Measurements from ENCODE around the gene LRRC8B. TPM values are rescaled to one million over a fixed set of nuclear protein-coding genes. Genes with fewer than 3 reads are reported as not detected.

LRRC8B gene
- total and polyA plus RNA-seq, 9 of the 15 experiments (the other 6 are each of a cell fraction or from before 2014, with no cell fraction given), result 4.3 to 43.7 (median 14.4) TPM

DNA sequence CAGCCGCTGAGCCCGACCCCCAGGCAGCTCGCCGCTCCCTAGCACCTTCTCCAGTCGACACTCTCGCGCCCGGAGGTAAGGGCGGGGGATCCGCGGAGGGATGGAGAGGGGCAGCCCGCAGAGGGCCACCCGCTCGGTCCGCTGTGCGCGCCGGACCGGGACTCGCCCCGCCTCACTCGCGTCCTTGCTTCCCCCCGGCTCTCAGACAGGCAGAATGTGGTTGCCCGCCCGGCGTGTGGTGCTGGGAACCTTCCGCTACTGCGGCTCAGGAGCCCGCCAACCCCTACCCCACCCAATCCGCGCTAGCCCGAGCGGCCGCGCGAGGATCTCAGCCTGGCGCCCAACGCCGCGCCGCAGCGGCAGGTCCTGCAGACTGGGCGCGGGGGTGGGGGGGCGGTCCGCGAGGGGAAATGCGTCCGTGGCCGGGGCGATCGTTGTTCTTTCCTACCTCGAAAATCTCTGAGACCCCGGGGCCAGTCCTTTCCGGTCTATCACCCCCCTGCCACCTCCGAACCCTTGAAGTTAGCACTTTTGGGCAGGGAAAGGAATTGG lies 108.7 kb downstream of the LRRC8B start (continued):
- TF ChIP-seq, protein P1, sequence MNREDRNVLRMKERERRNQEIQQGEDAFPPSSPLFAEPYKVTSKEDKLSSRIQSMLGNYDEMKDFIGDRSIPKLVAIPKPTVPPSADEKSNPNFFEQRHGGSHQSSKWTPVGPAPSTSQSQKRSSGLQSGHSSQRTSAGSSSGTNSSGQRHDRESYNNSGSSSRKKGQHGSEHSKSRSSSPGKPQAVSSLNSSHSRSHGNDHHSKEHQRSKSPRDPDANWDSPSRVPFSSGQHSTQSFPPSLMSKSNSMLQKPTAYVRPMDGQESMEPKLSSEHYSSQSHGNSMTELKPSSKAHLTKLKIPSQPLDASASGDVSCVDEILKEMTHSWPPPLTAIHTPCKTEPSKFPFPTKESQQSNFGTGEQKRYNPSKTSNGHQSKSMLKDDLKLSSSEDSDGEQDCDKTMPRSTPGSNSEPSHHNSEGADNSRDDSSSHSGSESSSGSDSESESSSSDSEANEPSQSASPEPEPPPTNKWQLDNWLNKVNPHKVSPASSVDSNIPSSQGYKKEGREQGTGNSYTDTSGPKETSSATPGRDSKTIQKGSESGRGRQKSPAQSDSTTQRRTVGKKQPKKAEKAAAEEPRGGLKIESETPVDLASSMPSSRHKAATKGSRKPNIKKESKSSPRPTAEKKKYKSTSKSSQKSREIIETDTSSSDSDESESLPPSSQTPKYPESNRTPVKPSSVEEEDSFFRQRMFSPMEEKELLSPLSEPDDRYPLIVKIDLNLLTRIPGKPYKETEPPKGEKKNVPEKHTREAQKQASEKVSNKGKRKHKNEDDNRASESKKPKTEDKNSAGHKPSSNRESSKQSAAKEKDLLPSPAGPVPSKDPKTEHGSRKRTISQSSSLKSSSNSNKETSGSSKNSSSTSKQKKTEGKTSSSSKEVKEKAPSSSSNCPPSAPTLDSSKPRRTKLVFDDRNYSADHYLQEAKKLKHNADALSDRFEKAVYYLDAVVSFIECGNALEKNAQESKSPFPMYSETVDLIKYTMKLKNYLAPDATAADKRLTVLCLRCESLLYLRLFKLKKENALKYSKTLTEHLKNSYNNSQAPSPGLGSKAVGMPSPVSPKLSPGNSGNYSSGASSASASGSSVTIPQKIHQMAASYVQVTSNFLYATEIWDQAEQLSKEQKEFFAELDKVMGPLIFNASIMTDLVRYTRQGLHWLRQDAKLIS (CRISPR knock-in tag; IDR thresholded peaks at IDR 0.05), result peak; percentile 92; the same call in 1 of the 2 replicates
- TF ChIP-seq GABPB1 (CRISPR knock-in tag; IDR thresholded peaks at IDR 0.05) (peak; percentile 56; the same call in 1 of the 2 replicates), CBX5 (IDR thresholded peaks at IDR 0.05; ENCODE audit: borderline replicate concordance, low read depth) (no peak), ZNF76 (CRISPR knock-in tag; IDR thresholded peaks at IDR 0.05; ENCODE audit: borderline replicate concordance) (no peak), ZNF224 (CRISPR knock-in tag; IDR thresholded peaks at IDR 0.05) (peak; percentile 73; the same call in 1 of the 2 replicates), CHD1 (IDR thresholded peaks at IDR 0.05; ENCODE audit: low read length) (peak; percentile 35), KHSRP (IDR thresholded peaks at IDR 0.05) (no peak), ELF2 (CRISPR knock-in tag; IDR thresholded peaks at IDR 0.05) (no peak), ZNF124 (CRISPR knock-in tag; IDR thresholded peaks at IDR 0.05) (no peak), SP1 (CRISPR knock-in tag; IDR thresholded peaks at IDR 0.05) (0 out of 2 replicates have a peak, but pooled peaks have one; percentile 16), RUNX1 (IDR thresholded peaks at IDR 0.05; ENCODE audit: low read depth) (no peak), TEAD2 (tag; IDR thresholded peaks at IDR 0.05) (no peak), FOXM1 (IDR thresholded peaks at IDR 0.05; ENCODE audit: low read depth) (no peak), FOXM1 (CRISPR knock-in tag; IDR thresholded peaks at IDR 0.05; ENCODE audit: low read depth) (peak; percentile 25; the same call in 1 of the 2 replicates)
- TF ChIP-seq, protein P2, sequence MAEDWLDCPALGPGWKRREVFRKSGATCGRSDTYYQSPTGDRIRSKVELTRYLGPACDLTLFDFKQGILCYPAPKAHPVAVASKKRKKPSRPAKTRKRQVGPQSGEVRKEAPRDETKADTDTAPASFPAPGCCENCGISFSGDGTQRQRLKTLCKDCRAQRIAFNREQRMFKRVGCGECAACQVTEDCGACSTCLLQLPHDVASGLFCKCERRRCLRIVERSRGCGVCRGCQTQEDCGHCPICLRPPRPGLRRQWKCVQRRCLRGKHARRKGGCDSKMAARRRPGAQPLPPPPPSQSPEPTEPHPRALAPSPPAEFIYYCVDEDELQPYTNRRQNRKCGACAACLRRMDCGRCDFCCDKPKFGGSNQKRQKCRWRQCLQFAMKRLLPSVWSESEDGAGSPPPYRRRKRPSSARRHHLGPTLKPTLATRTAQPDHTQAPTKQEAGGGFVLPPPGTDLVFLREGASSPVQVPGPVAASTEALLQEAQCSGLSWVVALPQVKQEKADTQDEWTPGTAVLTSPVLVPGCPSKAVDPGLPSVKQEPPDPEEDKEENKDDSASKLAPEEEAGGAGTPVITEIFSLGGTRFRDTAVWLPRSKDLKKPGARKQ (CRISPR knock-in tag; IDR thresholded peaks at IDR 0.05), result no peak
- TF ChIP-seq, protein P3, sequence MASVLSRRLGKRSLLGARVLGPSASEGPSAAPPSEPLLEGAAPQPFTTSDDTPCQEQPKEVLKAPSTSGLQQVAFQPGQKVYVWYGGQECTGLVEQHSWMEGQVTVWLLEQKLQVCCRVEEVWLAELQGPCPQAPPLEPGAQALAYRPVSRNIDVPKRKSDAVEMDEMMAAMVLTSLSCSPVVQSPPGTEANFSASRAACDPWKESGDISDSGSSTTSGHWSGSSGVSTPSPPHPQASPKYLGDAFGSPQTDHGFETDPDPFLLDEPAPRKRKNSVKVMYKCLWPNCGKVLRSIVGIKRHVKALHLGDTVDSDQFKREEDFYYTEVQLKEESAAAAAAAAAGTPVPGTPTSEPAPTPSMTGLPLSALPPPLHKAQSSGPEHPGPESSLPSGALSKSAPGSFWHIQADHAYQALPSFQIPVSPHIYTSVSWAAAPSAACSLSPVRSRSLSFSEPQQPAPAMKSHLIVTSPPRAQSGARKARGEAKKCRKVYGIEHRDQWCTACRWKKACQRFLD (CRISPR knock-in tag; IDR thresholded peaks at IDR 0.05), result no peak
- TF ChIP-seq, protein P4, sequence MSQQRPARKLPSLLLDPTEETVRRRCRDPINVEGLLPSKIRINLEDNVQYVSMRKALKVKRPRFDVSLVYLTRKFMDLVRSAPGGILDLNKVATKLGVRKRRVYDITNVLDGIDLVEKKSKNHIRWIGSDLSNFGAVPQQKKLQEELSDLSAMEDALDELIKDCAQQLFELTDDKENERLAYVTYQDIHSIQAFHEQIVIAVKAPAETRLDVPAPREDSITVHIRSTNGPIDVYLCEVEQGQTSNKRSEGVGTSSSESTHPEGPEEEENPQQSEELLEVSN (IDR thresholded peaks at IDR 0.05; ENCODE audit: borderline replicate concordance in 1 of 2, extremely low read depth in 1 of 2, insufficient read depth in 1 of 2, insufficient read length in 1 of 2, low read depth in 1 of 2, low read length in 1 of 2, poor library complexity in 1 of 2, severe bottlenecking in 1 of 2), result peak; percentile 30 to 62
